NCI-H226 (cell line): ENCODE measurements around the gene ZMIZ1.

Source experiments
- DNase-seq: peaks from one replicate; pipeline ENCODE4 v3.0.0-alpha.2; 2015

Gene ZMIZ1

GRCh38 chr10:79142064-79142491 lies 73.3 kb downstream of the ZMIZ1 start:
- DNase-seq, result no peak

DNA sequence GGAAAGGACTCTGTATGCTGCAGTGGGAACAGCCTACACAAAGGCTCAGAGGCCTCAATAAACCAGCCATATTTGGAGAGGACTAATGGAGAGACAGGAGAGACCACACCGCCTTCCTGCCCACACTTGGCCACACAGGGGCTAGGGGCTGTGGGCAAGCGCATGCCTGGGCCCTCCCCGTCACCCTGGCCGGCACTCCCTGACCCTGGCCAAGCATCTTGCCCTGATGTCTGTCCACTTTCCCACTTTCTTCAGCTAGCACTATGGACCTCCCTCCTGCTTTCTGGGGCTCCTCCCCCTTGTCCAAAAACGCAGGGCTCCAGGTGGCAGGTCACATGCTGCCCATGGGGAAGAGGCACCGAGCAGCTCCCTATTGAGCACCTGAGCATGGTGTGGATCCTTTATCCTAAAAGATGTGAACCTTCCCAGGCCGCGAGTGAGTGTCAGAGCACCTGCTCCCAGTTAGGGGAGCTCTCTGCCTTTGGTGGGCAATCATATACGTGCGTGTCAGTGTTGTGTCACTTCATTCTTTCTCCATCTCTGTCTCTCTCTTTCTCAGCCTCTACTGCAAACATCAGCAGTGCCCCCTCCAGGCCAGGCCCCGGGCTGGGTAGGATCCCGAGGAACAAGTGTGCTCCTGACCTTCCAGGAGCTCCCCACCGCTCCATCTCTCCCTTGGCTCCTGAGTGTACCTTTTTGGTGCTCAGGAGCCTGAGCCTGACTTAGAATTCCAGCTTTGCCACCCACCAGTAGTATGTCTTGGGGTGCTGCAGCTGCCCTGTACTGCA lies 74.0 kb downstream of the ZMIZ1 start:
- no peak for DNase-seq

DNA sequence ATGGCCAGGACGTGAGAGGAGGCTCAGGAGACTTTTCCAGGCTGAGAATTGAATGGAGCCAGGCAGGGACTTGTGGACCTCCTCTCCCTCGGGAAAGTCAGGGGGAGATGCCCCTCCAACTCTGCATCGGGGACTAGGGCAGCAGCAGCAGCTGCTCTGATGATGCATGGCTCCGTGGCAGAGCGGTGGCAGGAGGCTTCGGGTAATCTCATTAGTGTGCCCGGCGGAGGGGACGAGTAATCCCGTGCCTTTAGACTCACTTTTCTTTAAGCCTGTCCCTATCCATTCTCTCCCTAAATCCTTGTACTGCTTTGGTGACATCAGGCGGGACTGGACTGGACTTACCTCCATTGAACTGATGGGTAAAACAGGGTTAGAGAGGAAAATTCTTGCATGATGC lies 75.1 kb downstream of the ZMIZ1 start:
- DNase-seq, result no peak

DNA sequence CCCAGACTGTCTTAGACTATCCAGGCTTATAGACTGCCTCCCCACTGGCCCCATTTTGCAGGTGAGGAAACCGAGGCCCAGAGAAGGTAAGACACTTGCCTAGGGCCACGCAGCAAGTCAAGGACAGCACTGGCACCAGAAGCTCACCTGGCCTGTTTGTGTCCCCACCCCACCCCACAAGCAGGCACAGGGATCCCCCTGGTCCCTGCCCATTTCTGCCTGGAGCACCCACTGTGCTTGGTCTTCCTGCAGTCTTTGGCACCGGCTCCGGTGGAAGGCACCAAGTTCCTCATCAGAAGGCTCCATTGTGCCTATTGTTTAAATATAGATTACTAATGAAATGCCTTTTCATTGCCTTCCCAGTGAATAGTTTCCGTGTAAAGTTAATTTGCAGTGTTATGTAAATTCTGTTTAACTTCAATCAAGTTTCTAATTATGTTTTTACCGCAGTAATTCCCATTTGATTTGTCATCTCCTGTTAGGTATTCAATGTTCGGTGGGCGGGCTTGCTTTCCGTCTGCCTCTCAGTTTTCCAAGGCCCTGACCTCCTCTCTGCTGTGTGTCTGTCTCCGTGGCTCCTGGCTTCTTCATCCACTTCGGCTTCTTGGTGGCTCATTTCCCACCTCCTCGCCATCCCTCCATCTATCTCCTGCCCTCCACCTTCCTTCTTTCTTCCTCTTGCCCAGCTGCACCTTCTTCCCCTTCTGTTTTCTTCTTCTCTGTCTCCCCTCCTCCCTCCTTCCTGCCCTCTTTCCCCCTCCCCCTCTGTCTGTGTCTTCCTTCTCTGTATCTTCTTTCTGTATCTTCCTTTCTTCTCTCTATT lies 75.8 kb downstream of the ZMIZ1 start:
- DNase-seq, result no peak

- no peak for DNase-seq
Observed at GRCh38 chr10:79145174-79145483, 76.4 kb downstream of the ZMIZ1 start.

GRCh38 chr10:79145517-79146470 lies 77.0 kb downstream of the ZMIZ1 start:
- DNase-seq, result no peak

DNA sequence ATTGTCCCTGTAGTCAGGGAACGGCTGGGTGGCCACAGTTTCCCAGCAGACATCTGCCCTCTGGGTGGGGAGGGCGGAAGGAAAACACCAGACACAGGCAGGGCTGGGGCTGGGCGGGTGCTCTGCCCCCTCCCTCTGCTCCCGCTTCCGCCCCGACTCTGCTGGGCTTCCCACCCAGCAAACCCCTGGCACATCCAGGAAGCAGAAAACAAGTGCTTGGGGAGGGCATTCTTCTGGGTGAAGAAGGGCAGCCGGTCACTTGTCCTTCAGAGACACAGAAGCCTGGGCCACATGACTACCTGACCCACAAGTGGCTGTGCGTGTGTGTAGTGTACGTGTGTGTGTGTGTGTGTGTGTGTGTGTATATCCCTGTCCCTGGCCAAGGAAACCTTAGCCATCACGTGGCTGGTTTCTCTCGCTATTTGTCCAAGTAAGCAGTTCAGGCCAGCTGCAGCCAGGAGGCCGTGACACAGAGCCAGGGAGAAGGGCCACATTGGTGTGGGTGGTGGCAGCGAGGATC lies 77.9 kb downstream of the ZMIZ1 start:
- DNase-seq, result no peak

DNA sequence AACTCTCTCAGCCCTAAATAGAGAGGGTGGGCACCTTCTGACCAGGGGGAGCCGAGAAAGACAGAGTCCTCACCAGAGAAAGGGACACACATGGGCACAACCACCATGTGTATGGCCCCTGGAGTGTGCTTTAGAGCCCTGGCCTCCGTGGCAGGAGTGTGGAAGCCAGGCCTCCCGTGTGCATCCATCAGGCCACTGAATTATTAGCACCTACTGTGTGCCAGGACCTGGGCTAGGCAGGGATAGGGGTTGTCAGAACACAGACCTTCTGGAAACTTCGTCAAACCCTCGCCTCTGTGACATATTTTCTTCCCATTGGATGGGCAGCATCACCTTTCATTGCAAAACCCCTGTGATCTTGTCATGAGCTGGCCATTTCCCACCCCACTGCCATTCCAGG lies 78.5 kb downstream of the ZMIZ1 start:
- DNase-seq, result no peak

- no peak for DNase-seq
Observed at GRCh38 chr10:79147796-79148451, 79.2 kb downstream of the ZMIZ1 start.

DNA sequence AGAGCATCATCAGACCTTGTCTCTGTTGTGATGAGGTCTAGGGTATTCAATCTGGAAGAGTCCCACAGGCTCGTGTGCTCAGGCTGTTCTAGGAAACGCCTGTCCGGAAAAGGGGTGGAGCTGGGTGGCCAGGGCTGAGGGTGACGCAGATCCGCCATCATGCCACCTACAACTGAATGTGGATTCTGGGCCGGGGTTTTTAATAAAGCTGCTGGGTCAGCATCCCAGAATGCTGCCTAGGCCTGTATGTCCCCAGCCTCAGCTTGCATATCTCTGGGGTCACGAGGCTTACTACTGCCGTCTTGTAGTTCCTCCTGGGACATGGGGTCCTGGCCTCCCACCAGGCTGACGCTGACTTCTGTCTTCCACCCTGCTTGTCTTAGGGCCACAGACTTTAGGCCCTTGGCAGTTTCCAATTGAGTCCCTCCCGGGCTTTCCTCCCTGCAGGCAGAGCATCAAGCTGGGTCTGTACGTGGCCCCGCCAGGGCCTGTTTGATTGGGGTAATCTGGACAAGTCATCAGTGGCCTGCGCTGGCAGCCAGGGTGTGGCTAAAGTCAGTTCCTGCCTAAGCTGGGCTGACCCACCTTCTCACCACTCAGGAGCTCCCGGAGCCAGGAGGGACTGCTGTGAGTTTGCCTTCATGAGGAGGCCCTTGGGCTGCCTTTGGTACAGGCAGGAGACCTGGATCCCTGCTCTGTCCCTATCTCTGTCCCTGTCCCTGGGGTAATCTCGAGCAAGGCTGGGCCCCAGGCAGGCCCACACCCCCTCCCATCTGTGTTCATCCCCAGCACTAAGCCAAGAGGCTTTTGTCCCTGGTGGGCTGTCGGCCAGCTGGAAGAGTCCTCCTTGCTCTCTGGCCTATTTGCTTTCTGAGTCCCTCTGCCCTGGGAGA lies 79.9 kb downstream of the ZMIZ1 start:
- peak; percentile 63 for DNase-seq

DNA sequence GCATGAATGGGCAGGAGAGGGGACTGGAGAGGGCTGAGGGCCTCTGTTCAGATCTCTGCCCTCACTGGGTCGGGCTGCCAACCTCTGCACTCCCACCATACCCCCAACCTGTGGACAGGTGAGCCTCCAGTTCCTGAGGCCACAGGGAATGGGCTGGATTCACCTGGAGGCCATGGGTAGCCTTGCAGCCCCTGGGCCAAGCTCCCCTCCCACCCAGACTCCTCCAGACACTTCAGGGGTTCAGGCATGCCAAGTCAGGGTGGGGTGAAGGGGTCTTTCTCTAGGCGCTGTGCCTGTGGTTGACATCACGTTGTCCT lies 80.5 kb downstream of the ZMIZ1 start:
- no peak for DNase-seq

DNA sequence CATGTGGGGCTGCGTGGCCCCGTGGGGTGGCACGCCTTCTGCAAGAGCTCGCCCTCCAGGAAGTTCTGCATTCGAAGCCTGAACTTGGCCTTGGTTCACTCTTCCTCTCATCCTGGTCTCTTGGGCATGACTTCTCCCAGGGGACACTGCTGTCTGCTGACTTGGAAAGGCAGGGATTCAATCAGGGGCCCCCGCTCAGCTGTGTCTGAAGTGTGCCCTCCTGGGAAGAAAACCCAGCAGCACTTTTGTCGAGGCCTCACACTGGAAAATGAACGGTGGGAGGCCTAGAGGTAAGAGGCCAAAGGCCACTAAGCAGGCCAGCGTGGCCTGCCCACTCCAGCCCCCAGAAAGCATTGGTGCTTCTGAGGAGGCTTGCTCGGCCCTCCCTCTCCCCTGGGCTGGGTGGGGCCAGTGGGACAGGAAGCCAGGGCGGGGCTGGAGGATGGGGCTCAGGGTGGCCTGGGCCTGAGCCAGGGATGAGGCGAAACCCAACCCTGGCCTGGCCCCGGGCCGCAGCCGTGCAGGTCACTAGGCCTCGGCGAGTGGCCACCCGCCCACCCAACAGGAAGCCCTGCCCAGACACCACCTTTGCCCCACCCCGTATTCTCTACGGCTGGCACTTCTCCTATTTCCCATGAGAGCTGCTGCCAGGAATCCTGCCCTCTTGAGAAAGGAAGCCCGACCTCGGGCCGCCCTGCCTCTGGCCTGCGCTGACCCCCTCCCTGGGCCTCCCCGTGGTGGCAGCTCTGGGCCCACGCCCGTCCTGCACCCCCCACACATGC lies 81.1 kb downstream of the ZMIZ1 start:
- DNase-seq, result peak; percentile 93

GRCh38 chr10:79150444-79150754 lies 81.6 kb downstream of the ZMIZ1 start:
- no peak for DNase-seq

- peak; percentile 50 for DNase-seq
Observed at GRCh38 chr10:79152423-79152817, 83.7 kb downstream of the ZMIZ1 start.

GRCh38 chr10:79153745-79154144 lies 85.0 kb downstream of the ZMIZ1 start:
- DNase-seq, result no peak

DNA sequence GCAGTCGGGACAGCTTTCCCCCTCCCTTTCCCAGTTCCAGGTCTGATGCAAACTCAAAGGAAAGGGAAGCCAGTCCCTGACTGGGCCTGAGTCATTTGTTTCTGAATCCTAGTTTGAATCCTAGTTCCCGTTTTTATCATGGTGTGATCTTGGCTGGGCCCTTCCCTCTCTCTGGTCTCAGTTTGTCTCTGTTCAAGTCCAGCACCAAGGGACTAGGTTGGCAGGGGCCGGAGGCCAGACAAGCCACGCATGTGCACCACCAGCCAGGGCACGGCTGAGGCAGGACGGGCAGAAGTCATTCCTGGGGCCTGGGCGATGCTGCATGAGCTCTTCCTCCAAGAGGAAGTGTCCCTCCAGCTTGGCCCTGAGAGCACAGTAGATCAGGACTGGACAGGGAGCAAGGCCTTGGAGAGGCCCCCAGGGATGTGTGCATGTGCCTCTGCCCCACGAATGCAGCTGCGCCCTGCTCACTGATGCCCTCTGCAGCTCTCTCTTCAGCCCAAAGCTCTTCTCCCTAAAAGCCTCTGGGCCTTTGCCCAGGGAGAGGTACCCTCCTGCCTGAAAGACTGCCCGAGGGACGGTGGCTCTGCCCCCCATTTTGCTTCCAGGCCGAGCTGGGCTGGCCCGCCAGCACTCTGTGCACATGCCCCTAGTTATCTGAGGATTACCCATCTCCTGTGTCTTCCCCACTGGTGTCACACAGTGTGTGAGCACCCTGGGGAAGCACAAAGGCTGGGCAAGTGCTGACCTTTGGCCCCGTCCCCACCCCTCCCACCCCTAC lies 86.7 kb downstream of the ZMIZ1 start:
- no peak for DNase-seq

- no peak for DNase-seq
Observed at GRCh38 chr10:79156334-79157274, 87.8 kb downstream of the ZMIZ1 start.

DNA sequence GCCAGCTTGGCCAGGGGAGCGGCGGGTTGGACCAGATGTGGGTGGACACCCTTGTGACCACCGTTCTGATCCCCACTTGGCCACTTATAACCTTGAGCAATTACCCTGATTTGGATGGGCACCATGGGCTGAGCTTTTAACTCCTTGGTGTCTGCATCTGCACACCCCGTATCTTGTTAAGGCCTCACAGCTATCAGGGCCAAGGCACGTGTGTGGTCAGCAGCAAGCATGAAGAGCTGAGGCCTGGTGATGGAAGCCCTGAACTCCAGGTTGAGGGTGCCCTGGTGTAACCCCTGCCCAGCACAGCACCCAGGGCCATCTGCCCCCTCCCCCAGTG lies 89.2 kb downstream of the ZMIZ1 start:
- DNase-seq, result no peak
